ENCODE results near the gene TLE4. TPM values are rescaled to one million over a fixed set of nuclear protein-coding genes. Genes with fewer than 3 reads are reported as not detected.
A peak's percentile ranks its signal among the peaks of the same experiment; 100 is the strongest.

TLE4 gene
- total and polyA plus RNA-seq, 10 of the 15 experiments (the other 5 are each of a cell fraction or from before 2014, with no cell fraction given), result 5.3 to 53.3 (median 23.3) TPM

DNA sequence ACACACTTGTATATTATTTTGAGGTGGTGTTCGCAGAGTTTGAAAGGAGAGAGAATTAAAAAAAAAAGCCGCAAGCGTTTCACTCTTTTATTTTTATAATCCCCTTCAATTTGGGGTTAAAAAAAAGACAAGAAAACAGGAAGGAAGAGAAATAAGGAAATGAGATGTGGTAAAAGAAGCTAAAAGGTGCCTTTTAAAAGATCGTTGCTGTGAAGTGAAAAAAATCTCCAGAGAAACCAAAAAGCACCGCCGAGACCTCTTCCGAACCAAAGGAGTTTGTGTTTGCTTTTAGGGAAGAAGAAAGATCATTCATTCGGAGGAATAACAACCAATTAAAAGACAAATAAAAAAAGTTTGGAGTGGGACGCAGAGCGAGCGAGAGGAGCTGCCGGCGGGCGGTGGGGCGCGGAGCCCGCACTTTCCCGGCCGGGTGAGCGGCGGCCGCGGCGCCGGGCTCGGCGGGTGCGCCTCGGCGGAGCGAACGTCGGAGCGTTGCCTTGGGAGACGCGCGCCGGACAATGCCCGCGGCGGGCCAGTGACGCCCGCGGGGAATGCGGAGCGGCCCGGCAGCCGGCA lies 355 bp downstream of the TLE4 start (continued):
- peak; percentile 79 for TF ChIP-seq SMARCA5 (IDR thresholded peaks at IDR 0.05)
- TF ChIP-seq, protein P1, sequence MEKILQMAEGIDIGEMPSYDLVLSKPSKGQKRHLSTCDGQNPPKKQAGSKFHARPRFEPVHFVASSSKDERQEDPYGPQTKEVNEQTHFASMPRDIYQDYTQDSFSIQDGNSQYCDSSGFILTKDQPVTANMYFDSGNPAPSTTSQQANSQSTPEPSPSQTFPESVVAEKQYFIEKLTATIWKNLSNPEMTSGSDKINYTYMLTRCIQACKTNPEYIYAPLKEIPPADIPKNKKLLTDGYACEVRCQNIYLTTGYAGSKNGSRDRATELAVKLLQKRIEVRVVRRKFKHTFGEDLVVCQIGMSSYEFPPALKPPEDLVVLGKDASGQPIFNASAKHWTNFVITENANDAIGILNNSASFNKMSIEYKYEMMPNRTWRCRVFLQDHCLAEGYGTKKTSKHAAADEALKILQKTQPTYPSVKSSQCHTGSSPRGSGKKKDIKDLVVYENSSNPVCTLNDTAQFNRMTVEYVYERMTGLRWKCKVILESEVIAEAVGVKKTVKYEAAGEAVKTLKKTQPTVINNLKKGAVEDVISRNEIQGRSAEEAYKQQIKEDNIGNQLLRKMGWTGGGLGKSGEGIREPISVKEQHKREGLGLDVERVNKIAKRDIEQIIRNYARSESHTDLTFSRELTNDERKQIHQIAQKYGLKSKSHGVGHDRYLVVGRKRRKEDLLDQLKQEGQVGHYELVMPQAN (conservative IDR thresholded peaks at IDR 0.05), result peak; percentile 77; the same call in 1 of the 2 replicates
- TF ChIP-seq, protein P2, sequence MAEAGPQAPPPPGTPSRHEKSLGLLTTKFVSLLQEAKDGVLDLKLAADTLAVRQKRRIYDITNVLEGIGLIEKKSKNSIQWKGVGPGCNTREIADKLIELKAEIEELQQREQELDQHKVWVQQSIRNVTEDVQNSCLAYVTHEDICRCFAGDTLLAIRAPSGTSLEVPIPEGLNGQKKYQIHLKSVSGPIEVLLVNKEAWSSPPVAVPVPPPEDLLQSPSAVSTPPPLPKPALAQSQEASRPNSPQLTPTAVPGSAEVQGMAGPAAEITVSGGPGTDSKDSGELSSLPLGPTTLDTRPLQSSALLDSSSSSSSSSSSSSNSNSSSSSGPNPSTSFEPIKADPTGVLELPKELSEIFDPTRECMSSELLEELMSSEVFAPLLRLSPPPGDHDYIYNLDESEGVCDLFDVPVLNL (IDR thresholded peaks at IDR 0.05; ENCODE audit: low read depth, low read length), result no peak
- TF ChIP-seq, protein P3, sequence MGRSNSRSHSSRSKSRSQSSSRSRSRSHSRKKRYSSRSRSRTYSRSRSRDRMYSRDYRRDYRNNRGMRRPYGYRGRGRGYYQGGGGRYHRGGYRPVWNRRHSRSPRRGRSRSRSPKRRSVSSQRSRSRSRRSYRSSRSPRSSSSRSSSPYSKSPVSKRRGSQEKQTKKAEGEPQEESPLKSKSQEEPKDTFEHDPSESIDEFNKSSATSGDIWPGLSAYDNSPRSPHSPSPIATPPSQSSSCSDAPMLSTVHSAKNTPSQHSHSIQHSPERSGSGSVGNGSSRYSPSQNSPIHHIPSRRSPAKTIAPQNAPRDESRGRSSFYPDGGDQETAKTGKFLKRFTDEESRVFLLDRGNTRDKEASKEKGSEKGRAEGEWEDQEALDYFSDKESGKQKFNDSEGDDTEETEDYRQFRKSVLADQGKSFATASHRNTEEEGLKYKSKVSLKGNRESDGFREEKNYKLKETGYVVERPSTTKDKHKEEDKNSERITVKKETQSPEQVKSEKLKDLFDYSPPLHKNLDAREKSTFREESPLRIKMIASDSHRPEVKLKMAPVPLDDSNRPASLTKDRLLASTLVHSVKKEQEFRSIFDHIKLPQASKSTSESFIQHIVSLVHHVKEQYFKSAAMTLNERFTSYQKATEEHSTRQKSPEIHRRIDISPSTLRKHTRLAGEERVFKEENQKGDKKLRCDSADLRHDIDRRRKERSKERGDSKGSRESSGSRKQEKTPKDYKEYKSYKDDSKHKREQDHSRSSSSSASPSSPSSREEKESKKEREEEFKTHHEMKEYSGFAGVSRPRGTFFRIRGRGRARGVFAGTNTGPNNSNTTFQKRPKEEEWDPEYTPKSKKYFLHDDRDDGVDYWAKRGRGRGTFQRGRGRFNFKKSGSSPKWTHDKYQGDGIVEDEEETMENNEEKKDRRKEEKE (IDR thresholded peaks at IDR 0.05), result peak; percentile 54; the same call in 1 of the 2 replicates
- TF ChIP-seq EGR1 (IDR thresholded peaks at IDR 0.05; ENCODE audit: borderline replicate concordance in 1 of 2, low read depth in 2 of 2, low read length in 2 of 2), result 0 out of 3 replicates have a peak, but pooled peaks of 1 of the 2 experiments have one; percentile 26
- no peak for TF ChIP-seq PAX8 (IDR thresholded peaks at IDR 0.05)
- TF ChIP-seq HDAC6 (IDR thresholded peaks at IDR 0.05; ENCODE audit: unreplicated experiment), result no peak
- TF ChIP-seq MTA2 (IDR thresholded peaks at IDR 0.05; ENCODE audit: low read depth), result peak; percentile 49
- peak; percentile 19; the same call in 1 of the 2 replicates for TF ChIP-seq ATF7 (IDR thresholded peaks at IDR 0.05; ENCODE audit: low read depth)
- TF ChIP-seq, protein P4, sequence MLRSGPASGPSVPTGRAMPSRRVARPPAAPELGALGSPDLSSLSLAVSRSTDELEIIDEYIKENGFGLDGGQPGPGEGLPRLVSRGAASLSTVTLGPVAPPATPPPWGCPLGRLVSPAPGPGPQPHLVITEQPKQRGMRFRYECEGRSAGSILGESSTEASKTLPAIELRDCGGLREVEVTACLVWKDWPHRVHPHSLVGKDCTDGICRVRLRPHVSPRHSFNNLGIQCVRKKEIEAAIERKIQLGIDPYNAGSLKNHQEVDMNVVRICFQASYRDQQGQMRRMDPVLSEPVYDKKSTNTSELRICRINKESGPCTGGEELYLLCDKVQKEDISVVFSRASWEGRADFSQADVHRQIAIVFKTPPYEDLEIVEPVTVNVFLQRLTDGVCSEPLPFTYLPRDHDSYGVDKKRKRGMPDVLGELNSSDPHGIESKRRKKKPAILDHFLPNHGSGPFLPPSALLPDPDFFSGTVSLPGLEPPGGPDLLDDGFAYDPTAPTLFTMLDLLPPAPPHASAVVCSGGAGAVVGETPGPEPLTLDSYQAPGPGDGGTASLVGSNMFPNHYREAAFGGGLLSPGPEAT (IDR thresholded peaks at IDR 0.05; ENCODE audit: low read depth), result 0 out of 2 replicates have a peak, but pooled peaks have one; percentile 42
- TF ChIP-seq EP300 (IDR thresholded peaks at IDR 0.05; ENCODE audit: borderline replicate concordance in 1 of 2, control insufficient read depth in 1 of 2, low read depth in 2 of 2, low read length in 2 of 2), result peak in 1 of 2 experiments; percentile 69; a peak in 1 of 4 replicates
- no peak for TF ChIP-seq CREB1 (IDR thresholded peaks at IDR 0.05; ENCODE audit: low read depth)
- TF ChIP-seq ETV6 (conservative IDR thresholded peaks at IDR 0.05 in 1 of 2, IDR thresholded peaks at IDR 0.05 in 1 of 2; ENCODE audit: borderline replicate concordance in 1 of 2, low read depth in 1 of 2), result 0 out of 4 replicates have a peak, but pooled peaks of 1 of the 2 experiments have one; percentile 7
- no peak for TF ChIP-seq GABPA (IDR thresholded peaks at IDR 0.05; ENCODE audit: low read depth)
- TF ChIP-seq, protein P5, sequence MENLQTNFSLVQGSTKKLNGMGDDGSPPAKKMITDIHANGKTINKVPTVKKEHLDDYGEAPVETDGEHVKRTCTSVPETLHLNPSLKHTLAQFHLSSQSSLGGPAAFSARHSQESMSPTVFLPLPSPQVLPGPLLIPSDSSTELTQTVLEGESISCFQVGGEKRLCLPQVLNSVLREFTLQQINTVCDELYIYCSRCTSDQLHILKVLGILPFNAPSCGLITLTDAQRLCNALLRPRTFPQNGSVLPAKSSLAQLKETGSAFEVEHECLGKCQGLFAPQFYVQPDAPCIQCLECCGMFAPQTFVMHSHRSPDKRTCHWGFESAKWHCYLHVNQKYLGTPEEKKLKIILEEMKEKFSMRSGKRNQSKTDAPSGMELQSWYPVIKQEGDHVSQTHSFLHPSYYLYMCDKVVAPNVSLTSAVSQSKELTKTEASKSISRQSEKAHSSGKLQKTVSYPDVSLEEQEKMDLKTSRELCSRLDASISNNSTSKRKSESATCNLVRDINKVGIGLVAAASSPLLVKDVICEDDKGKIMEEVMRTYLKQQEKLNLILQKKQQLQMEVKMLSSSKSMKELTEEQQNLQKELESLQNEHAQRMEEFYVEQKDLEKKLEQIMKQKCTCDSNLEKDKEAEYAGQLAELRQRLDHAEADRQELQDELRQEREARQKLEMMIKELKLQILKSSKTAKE (IDR thresholded peaks at IDR 0.05; ENCODE audit: low read depth, poor library complexity, severe bottlenecking), result peak; percentile 53
- TF ChIP-seq, protein P6, sequence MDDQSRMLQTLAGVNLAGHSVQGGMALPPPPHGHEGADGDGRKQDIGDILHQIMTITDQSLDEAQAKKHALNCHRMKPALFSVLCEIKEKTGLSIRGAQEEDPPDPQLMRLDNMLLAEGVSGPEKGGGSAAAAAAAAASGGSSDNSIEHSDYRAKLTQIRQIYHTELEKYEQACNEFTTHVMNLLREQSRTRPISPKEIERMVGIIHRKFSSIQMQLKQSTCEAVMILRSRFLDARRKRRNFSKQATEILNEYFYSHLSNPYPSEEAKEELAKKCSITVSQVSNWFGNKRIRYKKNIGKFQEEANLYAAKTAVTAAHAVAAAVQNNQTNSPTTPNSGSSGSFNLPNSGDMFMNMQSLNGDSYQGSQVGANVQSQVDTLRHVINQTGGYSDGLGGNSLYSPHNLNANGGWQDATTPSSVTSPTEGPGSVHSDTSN (IDR thresholded peaks at IDR 0.05; ENCODE audit: insufficient replicate concordance, low read depth, low read length), result no peak
- peak; percentile 59 for TF ChIP-seq RUNX3 (IDR thresholded peaks at IDR 0.05; ENCODE audit: low read length)
